GM23338 (cell line): ENCODE measurements around the gene EYA2. TPM values are rescaled to one million over a fixed set of nuclear protein-coding genes. Genes with fewer than 3 reads are reported as not detected.

Source experiments
- ATAC-seq: fragments of 200-7000 bp; cut with Tn5 transposase; 3 replicates; pipeline ENCODE4 v1.9.1; 2020
- DNase-seq: peaks from one replicate; pipeline ENCODE4 v3.0.0-alpha.2; 2015; ENCODE audit warnings: low spot score
- H2AFZ ChIP-seq: fragments of 200-600 bp; sonication (generic); 2 replicates; pipeline ENCODE4 v1.8.0; 2016; ENCODE audit warnings: antibody characterized with exemption, mild to moderate bottlenecking, moderate library complexity
- H3F3A ChIP-seq: fragments of 200-600 bp; sonication (generic); replicated peaks from 2 replicates; pipeline ENCODE4 v1.8.0; 2017; ENCODE audit warnings: antibody characterized with exemption, mixed run types, low read depth
- H3K27ac ChIP-seq: fragments of 200-600 bp; sonication (generic); 2 replicates; pipeline ENCODE4 v1.6.1; 2016; ENCODE audit warnings: low read depth
- H3K27me3 ChIP-seq: fragments of 200-600 bp; sonication (generic); 2 replicates; pipeline ENCODE4 v1.8.0; 2016; ENCODE audit warnings: mild to moderate bottlenecking, mixed run types, moderate library complexity; ENCODE audit not compliant: insufficient read depth
- H3K36me3 ChIP-seq: fragments of 200-600 bp; sonication (generic); 2 replicates; pipeline ENCODE4 v1.8.0; 2016; ENCODE audit warnings: mild to moderate bottlenecking; ENCODE audit not compliant: insufficient read depth
- H3K4me1 ChIP-seq: fragments of 200-600 bp; sonication (generic); 2 replicates; pipeline ENCODE4 v1.8.0; 2016; ENCODE audit warnings: mild to moderate bottlenecking, moderate library complexity; ENCODE audit not compliant: insufficient read depth
- H3K4me2 ChIP-seq: fragments of 200-600 bp; sonication (generic); 2 replicates; pipeline ENCODE4 v1.7.1; 2017; ENCODE audit warnings: mixed run types
- H3K4me3 ChIP-seq: fragments of 200-600 bp; sonication (generic); 2 replicates; pipeline ENCODE4 v1.6.1; 2016; ENCODE audit warnings: mixed run types
- H3K79me2 ChIP-seq: fragments of 200-600 bp; sonication (generic); replicated peaks from 2 replicates; pipeline ENCODE4 v1.8.0; 2017; ENCODE audit warnings: mild to moderate bottlenecking; ENCODE audit not compliant: insufficient read depth
- H3K9me2 ChIP-seq: fragments of 200-600 bp; sonication (generic); 2 replicates; pipeline ENCODE4 v1.8.0; 2017; ENCODE audit not compliant: insufficient read depth
- H4K20me1 ChIP-seq: fragments of 200-600 bp; sonication (generic); replicated peaks from 2 replicates; pipeline ENCODE4 v1.8.0; 2017; ENCODE audit warnings: mild to moderate bottlenecking; ENCODE audit not compliant: insufficient read depth
- H3K27ac Mint-ChIP-seq: 2 replicates; pipeline ENCODE4 v1.8.0; 2020; ENCODE audit warnings: inconsistent platforms, mild to moderate bottlenecking, moderate library complexity, mixed read lengths
- H3K27me3 Mint-ChIP-seq: 3 replicates; pipeline ENCODE4 v1.8.0; 2022; ENCODE audit warnings: low read depth, mild to moderate bottlenecking, moderate library complexity, mixed read lengths, inconsistent platforms; ENCODE audit not compliant: insufficient read depth, poor library complexity
- H3K36me3 Mint-ChIP-seq: 3 replicates; pipeline ENCODE4 v1.8.0; 2021; ENCODE audit warnings: low read depth, mild to moderate bottlenecking, inconsistent platforms, moderate library complexity, mixed read lengths
- H3K4me1 Mint-ChIP-seq: 3 replicates; pipeline ENCODE4 v1.8.0; 2020; ENCODE audit warnings: mild to moderate bottlenecking, inconsistent platforms, mixed read lengths
- H3K4me3 Mint-ChIP-seq: 3 replicates; pipeline ENCODE4 v1.8.0; 2021; ENCODE audit warnings: moderate library complexity, mild to moderate bottlenecking, inconsistent platforms, mixed read lengths
- H3K9me3 Mint-ChIP-seq: 3 replicates; pipeline ENCODE4 v1.8.0; 2020; ENCODE audit warnings: moderate library complexity, mild to moderate bottlenecking, inconsistent platforms, mixed read lengths
- CREB1 ChIP-seq: fragments of 250-450 bp; sonication (Bioruptor Pico); IDR thresholded peaks from 2 replicates; pipeline ENCODE4 v1.5.0; 2020; ENCODE audit warnings: low read depth, mild to moderate bottlenecking, moderate library complexity
- CTCF ChIP-seq, 2 experiments: fragments of 200-600 bp in 1 of 2; sonication (generic) in 1 of 2; conservative IDR thresholded peaks; 2 replicates each; pipeline versions ENCODE4 v1.5.1 to v1.6.1; 2016 to 2017; ENCODE audit warnings: antibody characterized with exemption in 2 of 2, low read depth in 2 of 2, mild to moderate bottlenecking in 2 of 2, moderate library complexity in 1 of 2
- ETS1 ChIP-seq: IDR thresholded peaks from 2 replicates; pipeline ENCODE4 v1.6.1; 2016; ENCODE audit warnings: antibody characterized with exemption
- EZH2 ChIP-seq: fragments of 200-600 bp; sonication (generic); IDR thresholded peaks from one replicate; pipeline ENCODE4 v1.8.0; 2017; ENCODE audit warnings: antibody characterized with exemption, mild to moderate bottlenecking, low read depth; ENCODE audit not compliant: unreplicated experiment
- EZH2phosphoT487 ChIP-seq: fragments of 200-600 bp; sonication (generic); IDR thresholded peaks from one replicate; pipeline ENCODE4 v1.8.1; 2018; ENCODE audit warnings: antibody characterized with exemption; ENCODE audit not compliant: unreplicated experiment
- JUNB ChIP-seq: IDR thresholded peaks from one replicate; pipeline ENCODE4 v1.6.1; 2016; ENCODE audit warnings: antibody characterized with exemption; ENCODE audit not compliant: unreplicated experiment
- NANOG ChIP-seq: IDR thresholded peaks from 2 replicates; pipeline ENCODE4 v1.6.1; 2016; ENCODE audit warnings: antibody characterized with exemption, borderline replicate concordance
- POLR2AphosphoS5 ChIP-seq: IDR thresholded peaks from 2 replicates; pipeline ENCODE4 v1.6.1; 2016; ENCODE audit warnings: antibody characterized with exemption, low read depth
- REST ChIP-seq: IDR thresholded peaks from one replicate; pipeline ENCODE4 v1.6.1; 2018; ENCODE audit warnings: antibody characterized with exemption; ENCODE audit not compliant: unreplicated experiment
- STAT1 ChIP-seq: IDR thresholded peaks from one replicate; pipeline ENCODE4 v1.6.1; 2016; ENCODE audit warnings: antibody characterized with exemption; ENCODE audit not compliant: unreplicated experiment
- ZNF114 ChIP-seq: fragments of 250-450 bp; sonication (Bioruptor Pico); IDR thresholded peaks from 2 replicates; pipeline ENCODE4 v1.5.0; 2020; ENCODE audit warnings: mild to moderate bottlenecking, moderate library complexity
- ZNF331 ChIP-seq: fragments of 250-450 bp; sonication (Bioruptor Pico); IDR thresholded peaks from 2 replicates; pipeline ENCODE4 v1.5.0; 2020; ENCODE audit warnings: low read depth, mild to moderate bottlenecking, moderate library complexity
- ZNF462 ChIP-seq: fragments of 250-450 bp; sonication (Bioruptor Pico); IDR thresholded peaks from 2 replicates; pipeline ENCODE4 v1.5.0; 2020; ENCODE audit warnings: mild to moderate bottlenecking, moderate library complexity
- polyA plus RNA-seq: library from polyadenylated mRNA; unstranded; fragments of >200 nt; fragmentation: Nextera tagmentation; extraction: Ambion mirVana; gene quantifications from 2 replicates; pipeline ENCODE4 v1.2.1, GENCODE V29; 2016
- total RNA-seq: library from RNA; depleted of rRNA; stranded (reverse); fragments of >200 nt; shearing (Covaris generic); gene quantifications from 2 replicates; pipeline ENCODE4 v1.2.3, GENCODE V29; 2014

EYA2 gene
- total and polyA plus RNA-seq, 2 experiments from 2014 or later, result 0.50 to 0.56 TPM

GRCh38 chr20:47122560-47122959, 227.9 kb downstream of the EYA2 start:
- Mint-ChIP-seq H3K4me1 (peaks cover 17% of the 10 kb centered on the region), H3K27ac (no peak overlapping the region), H3K36me3 (no peaks in the 10 kb centered on the region), H3K4me3 (no peak overlapping the region), H3K27me3 (peaks cover 6% of the 10 kb centered on the region), H3K9me3 (no peaks in the 10 kb centered on the region)
- Histone ChIP-seq H4K20me1 (no peaks in the 10 kb centered on the region), H3K4me3 (no peak overlapping the region), H2AFZ (no peak overlapping the region), H3K4me2 (no peak overlapping the region), H3K4me1 (peaks cover 14% of the 10 kb centered on the region), H3K27me3 (no peaks in the 10 kb centered on the region), H3K9me2 (no peaks in the 10 kb centered on the region; the same call in 1 of the 2 replicates), H3K79me2 (no peaks in the 10 kb centered on the region), H3F3A (no peaks in the 10 kb centered on the region), H3K27ac (no peak overlapping the region), H3K36me3 (no peaks in the 10 kb centered on the region)
- ATAC-seq (no peak), DNase-seq (no peak)
- TF ChIP-seq ZNF331 (CRISPR knock-in tag), result no peak
- TF ChIP-seq CREB1, result no peak
- TF ChIP-seq EZH2phosphoT487, result no peak
- no peak for TF ChIP-seq POLR2AphosphoS5
- no peak for TF ChIP-seq ETS1
- TF ChIP-seq NANOG, result no peak
- TF ChIP-seq REST, result no peak
- TF ChIP-seq ZNF114 (CRISPR knock-in tag), result no peak
- no peak for TF ChIP-seq JUNB
- TF ChIP-seq STAT1, result no peak
- TF ChIP-seq EZH2, result no peak
- TF ChIP-seq CTCF (conservative IDR thresholded peaks at IDR 0.05; ENCODE audit: low read depth in 2 of 2), result no peak
- TF ChIP-seq ZNF462 (CRISPR knock-in tag), result no peak
